ENCODE data around the gene PRICKLE1. TPM values are rescaled to one million over a fixed set of nuclear protein-coding genes. Genes with fewer than 3 reads are reported as not detected.

Gene PRICKLE1
- total RNA-seq, 3 donors from 2014 or later = 0.93 to 7.1 (median 4.4) TPM

DNA sequence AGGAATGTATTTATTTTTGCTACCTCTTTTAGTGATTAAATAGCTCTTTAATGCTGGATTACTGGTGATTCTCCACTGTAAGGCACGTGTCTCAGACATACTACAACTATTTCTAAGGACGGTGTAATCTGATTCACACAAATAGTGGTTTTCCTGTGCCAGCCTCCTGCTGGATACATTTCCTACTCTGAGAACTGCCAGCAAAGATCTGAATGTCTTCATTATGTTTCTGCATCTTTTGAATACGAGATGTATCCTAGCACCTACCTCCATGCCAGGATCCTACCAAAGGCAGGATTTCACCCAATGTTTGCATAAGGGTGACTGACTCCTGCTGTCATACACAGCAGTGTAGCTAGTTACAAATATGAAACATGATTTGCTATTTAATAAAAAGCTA lies 120.6 kb downstream of the PRICKLE1 start:
- Histone ChIP-seq H3K9me3 (no peaks in the 10 kb centered on the region), H3K4me3 (no peak overlapping the region), H3K36me3 (ENCODE audit: low read depth) (no peaks in the 10 kb centered on the region), H3K4me1 (ENCODE audit: low read depth) (no peaks in the 10 kb centered on the region)
- TF ChIP-seq, protein P1, sequence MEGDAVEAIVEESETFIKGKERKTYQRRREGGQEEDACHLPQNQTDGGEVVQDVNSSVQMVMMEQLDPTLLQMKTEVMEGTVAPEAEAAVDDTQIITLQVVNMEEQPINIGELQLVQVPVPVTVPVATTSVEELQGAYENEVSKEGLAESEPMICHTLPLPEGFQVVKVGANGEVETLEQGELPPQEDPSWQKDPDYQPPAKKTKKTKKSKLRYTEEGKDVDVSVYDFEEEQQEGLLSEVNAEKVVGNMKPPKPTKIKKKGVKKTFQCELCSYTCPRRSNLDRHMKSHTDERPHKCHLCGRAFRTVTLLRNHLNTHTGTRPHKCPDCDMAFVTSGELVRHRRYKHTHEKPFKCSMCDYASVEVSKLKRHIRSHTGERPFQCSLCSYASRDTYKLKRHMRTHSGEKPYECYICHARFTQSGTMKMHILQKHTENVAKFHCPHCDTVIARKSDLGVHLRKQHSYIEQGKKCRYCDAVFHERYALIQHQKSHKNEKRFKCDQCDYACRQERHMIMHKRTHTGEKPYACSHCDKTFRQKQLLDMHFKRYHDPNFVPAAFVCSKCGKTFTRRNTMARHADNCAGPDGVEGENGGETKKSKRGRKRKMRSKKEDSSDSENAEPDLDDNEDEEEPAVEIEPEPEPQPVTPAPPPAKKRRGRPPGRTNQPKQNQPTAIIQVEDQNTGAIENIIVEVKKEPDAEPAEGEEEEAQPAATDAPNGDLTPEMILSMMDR (IDR thresholded peaks at IDR 0.05) = no peak
- DNase-seq = no peak
- intact Hi-C loops (cut with DNase I, micrococcal nuclease) = no loop called here
- ATAC-seq = peak; percentile 33

DNA sequence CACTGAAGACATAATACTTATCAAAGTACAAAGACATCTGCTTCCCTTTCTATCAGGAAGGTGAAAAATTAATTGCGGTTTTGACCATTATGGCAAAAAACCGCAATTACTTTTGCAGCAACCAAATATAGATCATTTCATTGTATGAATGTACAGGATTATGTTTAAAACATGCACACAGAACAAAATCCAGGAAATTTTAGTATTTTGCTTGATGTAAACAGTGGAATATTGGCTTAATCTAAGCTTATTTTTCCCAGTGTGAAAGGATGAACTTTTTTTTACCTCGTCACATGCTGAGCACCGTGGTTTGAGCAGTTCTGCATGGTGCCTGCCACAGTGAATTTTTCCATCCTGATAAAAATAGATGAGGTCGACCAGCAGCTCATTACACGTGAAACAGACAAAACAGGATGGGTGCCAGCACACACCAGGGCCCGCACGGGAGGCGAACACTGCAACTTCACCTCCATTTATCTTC lies 121.2 kb downstream of the PRICKLE1 start:
- peaks cover 3% of the 10 kb centered on the region for H3K4me1 ChIP-seq (ENCODE audit: low read depth)
- H3K36me3 ChIP-seq (ENCODE audit: low read depth) = no peaks in the 10 kb centered on the region
- intact Hi-C loops (cut with DNase I, micrococcal nuclease) = no loop called here
- no peaks in the 10 kb centered on the region for H3K9me3 ChIP-seq
- peak; percentile 36 for ATAC-seq
- peak in 1 of 3 donors; percentile 22 for DNase-seq
- H3K4me3 ChIP-seq = no peak overlapping the region
- TF ChIP-seq, protein P1 (IDR thresholded peaks at IDR 0.05) = no peak

DNA sequence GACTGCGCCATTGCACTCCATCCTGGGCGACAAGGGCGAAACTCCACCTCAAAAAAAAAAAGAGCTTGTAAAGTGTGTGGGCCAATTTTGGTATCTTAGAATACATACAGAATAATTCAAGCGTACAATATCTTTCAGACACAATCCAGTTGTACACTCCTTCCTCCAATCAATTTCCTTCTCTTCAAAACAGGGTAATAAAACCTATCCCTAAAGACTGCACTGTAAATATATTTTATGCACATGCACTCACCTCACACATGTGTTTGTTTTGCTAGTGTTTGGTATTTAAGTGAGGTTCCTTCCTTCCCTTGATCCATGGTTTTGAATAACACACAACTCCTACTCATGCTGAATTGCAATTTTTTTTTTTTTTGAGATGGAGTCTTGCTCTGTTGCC lies 125.9 kb downstream of the PRICKLE1 start:
- Histone ChIP-seq H3K4me3 (no peak overlapping the region), H3K36me3 (ENCODE audit: low read depth) (no peaks in the 10 kb centered on the region), H3K4me1 (ENCODE audit: low read depth) (peaks cover 12% of the 10 kb centered on the region), H3K9me3 (no peaks in the 10 kb centered on the region)
- intact Hi-C loops (cut with DNase I, micrococcal nuclease) = no loop called here
- TF ChIP-seq, protein P1 (IDR thresholded peaks at IDR 0.05) = no peak
- ATAC-seq (peak; percentile 86), DNase-seq (no peak)

DNA sequence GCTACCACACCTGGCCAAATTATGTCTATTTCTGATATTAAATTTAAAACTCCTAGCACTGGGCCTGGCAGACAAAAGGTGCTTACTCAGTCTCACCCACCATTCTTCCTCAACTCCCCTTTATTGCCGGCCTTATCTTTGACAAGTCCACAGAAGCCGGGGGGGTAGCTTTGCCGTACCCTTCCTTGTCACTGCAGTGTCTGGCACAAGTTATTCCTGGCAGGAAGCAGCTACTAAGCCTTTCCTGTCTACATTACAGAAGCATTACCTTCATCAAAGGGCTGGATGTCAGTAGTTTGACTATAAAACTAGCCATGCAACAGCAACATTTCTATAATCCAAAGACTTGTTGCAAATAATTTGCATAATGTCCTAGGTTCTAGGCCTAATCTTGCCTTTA lies 127.1 kb downstream of the PRICKLE1 start:
- Histone ChIP-seq H3K36me3 (ENCODE audit: low read depth) (no peaks in the 10 kb centered on the region), H3K4me3 (no peak overlapping the region), H3K4me1 (ENCODE audit: low read depth) (peaks cover 12% of the 10 kb centered on the region), H3K9me3 (no peaks in the 10 kb centered on the region)
- no peak for DNase-seq
- no peak for ATAC-seq
- TF ChIP-seq, protein P1 (IDR thresholded peaks at IDR 0.05) = no peak
- intact Hi-C loops (cut with DNase I, micrococcal nuclease) = no loop called here

DNA sequence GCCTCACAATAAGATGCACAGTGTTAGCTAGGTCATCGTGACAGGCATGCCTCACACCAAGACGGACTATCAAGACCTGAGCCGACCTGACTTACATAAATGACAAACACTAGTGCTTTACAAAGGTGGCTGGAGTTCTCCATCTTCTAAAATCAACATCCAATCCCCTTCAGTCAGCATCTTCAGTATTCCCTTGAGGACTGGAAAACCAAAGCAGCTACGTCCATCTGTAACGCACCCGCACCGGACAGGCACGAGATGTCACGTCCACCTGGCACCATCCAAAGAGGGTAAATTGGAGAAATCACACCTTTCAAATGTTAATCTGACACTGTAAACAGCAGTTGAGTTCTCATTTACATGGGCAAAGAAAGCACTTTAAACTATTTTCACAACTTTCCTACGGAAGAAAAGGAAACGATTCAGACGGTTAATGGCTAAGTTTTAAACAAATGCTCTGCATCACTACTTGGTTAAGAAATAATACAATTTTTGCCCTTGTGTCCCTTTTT lies 130.2 kb downstream of the PRICKLE1 start:
- Histone ChIP-seq H3K4me1 (ENCODE audit: low read depth) (peaks cover 12% of the 10 kb centered on the region), H3K4me3 (no peak overlapping the region), H3K9me3 (no peaks in the 10 kb centered on the region), H3K36me3 (ENCODE audit: low read depth) (no peaks in the 10 kb centered on the region)
- TF ChIP-seq, protein P1 (IDR thresholded peaks at IDR 0.05) = no peak
- DNase-seq = no peak
- intact Hi-C loops (cut with DNase I, micrococcal nuclease) = no loop called here
- no peak for ATAC-seq

DNA sequence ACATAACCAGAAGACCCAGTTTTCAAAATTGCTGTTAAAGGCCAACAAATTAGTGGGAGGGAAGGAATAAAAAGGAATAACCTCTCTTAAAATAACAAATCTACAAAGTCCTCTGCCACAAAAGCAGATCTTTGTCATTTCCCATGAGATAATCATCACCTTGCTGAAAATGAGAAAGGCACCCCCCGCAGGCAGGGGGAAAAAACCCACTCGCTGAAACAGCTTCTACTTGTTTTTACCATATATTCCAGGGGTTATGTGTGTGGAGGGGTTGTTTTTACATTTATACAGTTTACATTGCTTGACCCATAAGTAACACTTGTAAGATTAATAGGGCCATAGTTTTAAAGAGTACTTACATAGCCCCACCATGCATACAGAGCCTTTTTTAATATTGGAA lies 131.0 kb downstream of the PRICKLE1 start:
- ATAC-seq = no peak
- TF ChIP-seq, protein P1 (IDR thresholded peaks at IDR 0.05) = no peak
- no peak for DNase-seq
- Histone ChIP-seq H3K4me1 (ENCODE audit: low read depth) (peaks cover 11% of the 10 kb centered on the region), H3K36me3 (ENCODE audit: low read depth) (no peaks in the 10 kb centered on the region), H3K4me3 (no peak overlapping the region), H3K9me3 (no peaks in the 10 kb centered on the region)
- intact Hi-C loops (cut with DNase I, micrococcal nuclease) = no loop called here

Measured in mucosa of descending colon (tissue), 3 donors.